Muscle of arm (tissue), 12 donors: ENCODE data around the gene DGKG. TPM values are rescaled to one million over a fixed set of nuclear protein-coding genes. Genes with fewer than 3 reads are reported as not detected.

Experiments
- DNase-seq: peaks from one replicate; pipeline ENCODE4 v3.0.0-alpha.2; 2013
- polyA plus RNA-seq, 12 donors: library from polyadenylated mRNA; unstranded; fragments of 120-200 nt; gene quantifications; one replicate each; pipeline ENCODE4 v1.2.1, GENCODE V29; 2013; ENCODE audit not compliant: insufficient read length in 12 of 12

Gene DGKG
- polyA plus RNA-seq, 12 donors = 0.73 to 3.5 (median 2.0) TPM; not detected in 2

- no peak for DNase-seq
Observed at GRCh38 chr3:186144257-186144656, 217.8 kb downstream of the DGKG start.

GRCh38 chr3:186143250-186143649, 218.8 kb downstream of the DGKG start:
- DNase-seq = no peak

GRCh38 chr3:186142393-186142932, 219.6 kb downstream of the DGKG start:
- DNase-seq = no peak

GRCh38 chr3:186141790-186142189, 220.2 kb downstream of the DGKG start:
- DNase-seq = no peak

GRCh38 chr3:186138272-186138981, 223.6 kb downstream of the DGKG start:
- no peak for DNase-seq

- no peak for DNase-seq
Observed at GRCh38 chr3:186137051-186137685, 224.9 kb downstream of the DGKG start.

- no peak for DNase-seq
Observed at GRCh38 chr3:186133980-186134379, 228.1 kb downstream of the DGKG start.

- DNase-seq = no peak
Observed at GRCh38 chr3:186132487-186132886, 229.5 kb downstream of the DGKG start.

GRCh38 chr3:186129206-186129605, 232.8 kb downstream of the DGKG start:
- DNase-seq = no peak

GRCh38 chr3:186128158-186128557, 233.9 kb downstream of the DGKG start:
- DNase-seq = no peak

GRCh38 chr3:186127463-186127862, 234.6 kb downstream of the DGKG start:
- DNase-seq = no peak

- no peak for DNase-seq
Observed at GRCh38 chr3:186125118-186125517, 236.9 kb downstream of the DGKG start.

- no peak for DNase-seq
Observed at GRCh38 chr3:186124592-186124991, 237.4 kb downstream of the DGKG start.

GRCh38 chr3:186123012-186123411, 239.0 kb downstream of the DGKG start:
- no peak for DNase-seq

GRCh38 chr3:186121968-186122367, 240.1 kb downstream of the DGKG start:
- DNase-seq = no peak

GRCh38 chr3:186121278-186121677, 240.8 kb downstream of the DGKG start:
- DNase-seq = no peak

- DNase-seq = no peak
Observed at GRCh38 chr3:186119499-186119898, 242.5 kb downstream of the DGKG start.

- DNase-seq = no peak
Observed at GRCh38 chr3:186118692-186119091, 243.3 kb downstream of the DGKG start.

- no peak for DNase-seq
Observed at GRCh38 chr3:186117521-186118134, 244.4 kb downstream of the DGKG start.

GRCh38 chr3:186115239-186115996, 246.6 kb downstream of the DGKG start:
- no peak for DNase-seq

GRCh38 chr3:186110975-186111974, 250.8 kb downstream of the DGKG start:
- DNase-seq = no peak
